Measurements from ENCODE around the gene RBBP9.

The RBBP9 gene

GRCh38 chr20:18488301-18488700 is 8.7 kb downstream of the RBBP9 start:
- POLR2A ChIA-PET, result no interaction called here

GRCh38 chr20:18481596-18481995 is 15.4 kb downstream of the RBBP9 start:
- TF ChIP-seq, protein P1, sequence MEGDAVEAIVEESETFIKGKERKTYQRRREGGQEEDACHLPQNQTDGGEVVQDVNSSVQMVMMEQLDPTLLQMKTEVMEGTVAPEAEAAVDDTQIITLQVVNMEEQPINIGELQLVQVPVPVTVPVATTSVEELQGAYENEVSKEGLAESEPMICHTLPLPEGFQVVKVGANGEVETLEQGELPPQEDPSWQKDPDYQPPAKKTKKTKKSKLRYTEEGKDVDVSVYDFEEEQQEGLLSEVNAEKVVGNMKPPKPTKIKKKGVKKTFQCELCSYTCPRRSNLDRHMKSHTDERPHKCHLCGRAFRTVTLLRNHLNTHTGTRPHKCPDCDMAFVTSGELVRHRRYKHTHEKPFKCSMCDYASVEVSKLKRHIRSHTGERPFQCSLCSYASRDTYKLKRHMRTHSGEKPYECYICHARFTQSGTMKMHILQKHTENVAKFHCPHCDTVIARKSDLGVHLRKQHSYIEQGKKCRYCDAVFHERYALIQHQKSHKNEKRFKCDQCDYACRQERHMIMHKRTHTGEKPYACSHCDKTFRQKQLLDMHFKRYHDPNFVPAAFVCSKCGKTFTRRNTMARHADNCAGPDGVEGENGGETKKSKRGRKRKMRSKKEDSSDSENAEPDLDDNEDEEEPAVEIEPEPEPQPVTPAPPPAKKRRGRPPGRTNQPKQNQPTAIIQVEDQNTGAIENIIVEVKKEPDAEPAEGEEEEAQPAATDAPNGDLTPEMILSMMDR (IDR thresholded peaks at IDR 0.05; ENCODE audit: control extremely low read depth, extremely low read depth, low read depth, missing control alignments), result no peak
- POLR2A ChIA-PET, result no interaction called here
- DNase-seq (ENCODE audit: extremely low spot score), result no peak
- CTCF ChIA-PET, result interaction anchor here (1.1 kb wide), 1 partner anchor 11 kb away, joined by 4 read pairs; no protein-coding TSS in a partner anchor

More at GRCh38 chr20:18488301-18488700, 8.7 kb downstream of the RBBP9 start:
- DNase-seq (ENCODE audit: extremely low spot score), result no peak
- CTCF ChIA-PET, result interaction anchor here (3.8 kb wide), 1 partner anchor 21 kb away, joined by 12 read pairs; the partner anchor contains the start of genes DZANK1 and POLR3F
- TF ChIP-seq, protein P1 (IDR thresholded peaks at IDR 0.05; ENCODE audit: control extremely low read depth, extremely low read depth, low read depth, missing control alignments), result no peak

GRCh38 chr20:18477821-18478220 is 19.2 kb downstream of the RBBP9 start:
- no peak for DNase-seq (ENCODE audit: extremely low spot score)
- CTCF ChIA-PET, result interaction anchor here (2.3 kb wide), 1 partner anchor 11 kb away, joined by 4 read pairs; the partner anchor contains the start of genes DZANK1 and POLR3F
- POLR2A ChIA-PET, result no interaction called here
- TF ChIP-seq, protein P1 (IDR thresholded peaks at IDR 0.05; ENCODE audit: control extremely low read depth, extremely low read depth, low read depth, missing control alignments), result no peak

GRCh38 chr20:18477218-18477617 is 19.8 kb downstream of the RBBP9 start:
- TF ChIP-seq, protein P1 (IDR thresholded peaks at IDR 0.05; ENCODE audit: control extremely low read depth, extremely low read depth, low read depth, missing control alignments), result no peak
- ChIA-PET CTCF (interaction anchor here (2.3 kb wide), 1 partner anchor 10 kb away, joined by 4 read pairs; the partner anchor contains the start of genes DZANK1 and POLR3F), POLR2A (no interaction called here)
- no peak for DNase-seq (ENCODE audit: extremely low spot score)

DNA sequence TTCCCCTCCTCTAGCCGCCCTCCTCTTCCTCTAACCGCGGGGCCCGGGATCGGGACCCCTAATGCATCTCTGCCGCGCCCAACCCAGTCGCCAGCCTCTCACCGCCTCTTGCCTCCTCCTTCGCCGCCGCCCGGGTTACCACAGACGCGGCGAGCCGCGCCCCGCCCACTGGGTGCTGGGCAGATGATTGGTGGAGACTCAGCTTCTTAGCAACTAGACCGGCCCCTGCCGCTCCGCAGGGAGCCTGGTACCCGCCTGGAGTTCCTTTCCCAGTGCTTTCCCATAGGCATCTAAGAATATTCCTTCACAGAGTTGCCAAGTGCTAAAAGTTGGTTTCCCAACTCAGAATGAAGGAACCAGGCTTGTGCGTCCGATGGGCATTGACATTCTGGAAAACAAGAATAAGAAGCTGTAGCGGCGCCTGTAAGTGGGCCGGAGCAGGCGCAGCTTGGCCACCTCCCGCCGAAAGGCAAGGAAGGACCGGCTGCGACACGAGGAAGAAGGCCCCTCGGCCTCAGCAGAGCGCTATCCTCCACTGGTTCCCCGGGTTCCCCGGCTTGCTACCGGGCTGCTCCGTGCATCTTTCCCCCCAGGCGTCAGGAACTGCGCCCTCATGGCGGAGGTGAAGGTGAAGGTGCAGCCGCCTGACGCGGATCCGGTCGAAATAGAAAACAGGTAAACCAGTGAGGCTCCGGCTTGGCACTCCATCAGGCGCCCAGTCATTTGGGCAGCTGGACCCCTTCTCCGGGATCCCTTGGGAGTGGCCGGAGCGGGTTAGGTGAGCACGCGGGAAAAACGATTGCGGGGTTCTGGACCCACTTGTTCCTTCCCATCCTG is 29.9 kb downstream of the RBBP9 start, which contains the start of the genes DZANK1 and POLR3F:
Gene DZANK1 (minus strand): TSS at position 137 of the 837 bp plus-strand sequence. CDS start 1,672 bp downstream, outside the sequence.
Gene POLR3F (plus strand): TSS at position 497 of the 837 bp plus-strand sequence. CDS start 117 bp downstream, at position 614.
- DNase-seq (ENCODE audit: extremely low spot score), result peak; percentile 98
- ChIA-PET CTCF (interaction anchor here (0.8 to 3.0 kb wide), 7 partner anchors 8 to 55 kb away, joined by 3 to 12 read pairs (median 6); no protein-coding TSS in a partner anchor), POLR2A (interaction anchor here (0.6 to 1.1 kb wide), 2 partner anchors 29 to 40 kb away, joined by 5 to 6 read pairs; partner anchors contain the start of gene SEC23B)
- TF ChIP-seq, protein P1 (IDR thresholded peaks at IDR 0.05; ENCODE audit: control extremely low read depth, extremely low read depth, low read depth, missing control alignments), result no peak

- CTCF ChIA-PET, result interaction anchor here (0.8 to 3.0 kb wide), 7 partner anchors 9 to 54 kb away, joined by 3 to 12 read pairs (median 6); no protein-coding TSS in a partner anchor
- TF ChIP-seq, protein P1 (IDR thresholded peaks at IDR 0.05; ENCODE audit: control extremely low read depth, extremely low read depth, low read depth, missing control alignments), result no peak
- no peak for DNase-seq (ENCODE audit: extremely low spot score)
- POLR2A ChIA-PET, result interaction anchor here (0.6 to 1.1 kb wide), 2 partner anchors 30 to 41 kb away, joined by 5 to 6 read pairs; partner anchors contain the start of gene SEC23B
Measured at GRCh38 chr20:18466574-18466893, 30.5 kb downstream of the RBBP9 start.
